ENCODE data around the gene ARHGEF28.

DNA sequence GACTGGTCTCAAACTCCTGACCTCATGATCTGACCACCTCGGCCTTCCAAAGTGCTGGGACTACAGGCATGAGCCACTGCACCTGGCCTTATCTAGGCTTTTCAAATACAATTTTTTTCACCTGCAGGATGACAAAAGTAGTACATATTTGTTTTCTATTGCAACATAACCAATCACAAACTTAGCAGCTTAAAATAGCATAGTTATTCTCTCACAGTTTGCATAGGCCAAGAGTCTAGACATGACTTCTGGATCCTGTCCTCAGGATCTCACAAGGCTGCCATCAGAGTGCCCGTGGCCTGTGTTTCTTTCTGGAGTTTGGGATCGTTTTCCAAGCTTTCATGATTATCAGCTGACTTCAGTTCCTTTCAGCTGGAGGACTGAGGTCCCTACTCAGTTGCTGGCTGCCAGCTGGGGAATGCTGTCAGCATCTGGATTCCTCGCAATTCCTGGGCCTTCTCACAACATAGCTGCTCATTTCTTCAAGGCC is 348.9 kb downstream of the ARHGEF28 start:
- TF ChIP-seq CTCF (IDR thresholded peaks at IDR 0.05) (no peak), POLR2A (IDR thresholded peaks at IDR 0.05) (no peak)
